Thyroid gland (tissue), 4 donors: Measurements from ENCODE around the gene ZSWIM8.

Experiments used
- POLR2A ChIP-seq, 2 donors: fragments of 450-650 bp; IDR thresholded peaks; one replicate each; pipeline ENCODE4 v1.6.1; 2017; ENCODE audit warnings: antibody characterized with exemption in 2 of 2, mild to moderate bottlenecking in 2 of 2, moderate library complexity in 1 of 2
- TF ChIP-seq, protein P1 (sequence below), 6 experiments: fragments of 200-600 bp in 3 of 6; fragments of 450-650 bp in 3 of 6; sonication (generic) in 3 of 6; IDR thresholded peaks; one replicate each; pipeline ENCODE4 v1.5.1; 2016 to 2019; ENCODE audit warnings: antibody characterized with exemption in 6 of 6, mild to moderate bottlenecking in 2 of 6, inconsistent platforms in 1 of 6, moderate library complexity in 1 of 6

DNA sequence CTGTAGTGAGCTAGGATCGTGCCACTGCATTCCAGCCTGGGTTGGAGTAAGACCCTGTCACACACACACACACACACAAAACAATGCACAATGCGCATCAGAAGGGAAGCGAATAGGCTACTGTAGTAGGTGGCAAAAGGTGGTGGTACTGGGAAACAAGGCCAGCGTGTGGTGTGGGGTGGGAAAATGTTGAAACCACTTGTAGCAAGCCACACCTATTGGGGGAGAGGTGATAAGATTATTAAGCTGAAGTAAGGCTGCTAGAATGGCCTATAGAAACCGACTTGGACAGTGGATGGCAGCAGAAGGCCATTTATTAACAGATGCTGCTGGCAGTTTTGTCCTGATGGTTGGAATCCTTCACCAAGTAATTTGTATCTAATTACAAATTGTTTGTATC is 10.8 kb upstream of the ZSWIM8 start:
- TF ChIP-seq, protein P1, sequence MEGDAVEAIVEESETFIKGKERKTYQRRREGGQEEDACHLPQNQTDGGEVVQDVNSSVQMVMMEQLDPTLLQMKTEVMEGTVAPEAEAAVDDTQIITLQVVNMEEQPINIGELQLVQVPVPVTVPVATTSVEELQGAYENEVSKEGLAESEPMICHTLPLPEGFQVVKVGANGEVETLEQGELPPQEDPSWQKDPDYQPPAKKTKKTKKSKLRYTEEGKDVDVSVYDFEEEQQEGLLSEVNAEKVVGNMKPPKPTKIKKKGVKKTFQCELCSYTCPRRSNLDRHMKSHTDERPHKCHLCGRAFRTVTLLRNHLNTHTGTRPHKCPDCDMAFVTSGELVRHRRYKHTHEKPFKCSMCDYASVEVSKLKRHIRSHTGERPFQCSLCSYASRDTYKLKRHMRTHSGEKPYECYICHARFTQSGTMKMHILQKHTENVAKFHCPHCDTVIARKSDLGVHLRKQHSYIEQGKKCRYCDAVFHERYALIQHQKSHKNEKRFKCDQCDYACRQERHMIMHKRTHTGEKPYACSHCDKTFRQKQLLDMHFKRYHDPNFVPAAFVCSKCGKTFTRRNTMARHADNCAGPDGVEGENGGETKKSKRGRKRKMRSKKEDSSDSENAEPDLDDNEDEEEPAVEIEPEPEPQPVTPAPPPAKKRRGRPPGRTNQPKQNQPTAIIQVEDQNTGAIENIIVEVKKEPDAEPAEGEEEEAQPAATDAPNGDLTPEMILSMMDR (IDR thresholded peaks at IDR 0.05), result no peak
- no peak for TF ChIP-seq POLR2A (IDR thresholded peaks at IDR 0.05)
